ENCODE data around the gene DNAJC28.
"Not testable (repeated sequence)": the region's sequence is repeated elsewhere in the genome, so short reads cannot be mapped to it uniquely, and the experiment has no call there.

DNAJC28 gene, protein sequence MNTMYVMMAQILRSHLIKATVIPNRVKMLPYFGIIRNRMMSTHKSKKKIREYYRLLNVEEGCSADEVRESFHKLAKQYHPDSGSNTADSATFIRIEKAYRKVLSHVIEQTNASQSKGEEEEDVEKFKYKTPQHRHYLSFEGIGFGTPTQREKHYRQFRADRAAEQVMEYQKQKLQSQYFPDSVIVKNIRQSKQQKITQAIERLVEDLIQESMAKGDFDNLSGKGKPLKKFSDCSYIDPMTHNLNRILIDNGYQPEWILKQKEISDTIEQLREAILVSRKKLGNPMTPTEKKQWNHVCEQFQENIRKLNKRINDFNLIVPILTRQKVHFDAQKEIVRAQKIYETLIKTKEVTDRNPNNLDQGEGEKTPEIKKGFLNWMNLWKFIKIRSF

DNA sequence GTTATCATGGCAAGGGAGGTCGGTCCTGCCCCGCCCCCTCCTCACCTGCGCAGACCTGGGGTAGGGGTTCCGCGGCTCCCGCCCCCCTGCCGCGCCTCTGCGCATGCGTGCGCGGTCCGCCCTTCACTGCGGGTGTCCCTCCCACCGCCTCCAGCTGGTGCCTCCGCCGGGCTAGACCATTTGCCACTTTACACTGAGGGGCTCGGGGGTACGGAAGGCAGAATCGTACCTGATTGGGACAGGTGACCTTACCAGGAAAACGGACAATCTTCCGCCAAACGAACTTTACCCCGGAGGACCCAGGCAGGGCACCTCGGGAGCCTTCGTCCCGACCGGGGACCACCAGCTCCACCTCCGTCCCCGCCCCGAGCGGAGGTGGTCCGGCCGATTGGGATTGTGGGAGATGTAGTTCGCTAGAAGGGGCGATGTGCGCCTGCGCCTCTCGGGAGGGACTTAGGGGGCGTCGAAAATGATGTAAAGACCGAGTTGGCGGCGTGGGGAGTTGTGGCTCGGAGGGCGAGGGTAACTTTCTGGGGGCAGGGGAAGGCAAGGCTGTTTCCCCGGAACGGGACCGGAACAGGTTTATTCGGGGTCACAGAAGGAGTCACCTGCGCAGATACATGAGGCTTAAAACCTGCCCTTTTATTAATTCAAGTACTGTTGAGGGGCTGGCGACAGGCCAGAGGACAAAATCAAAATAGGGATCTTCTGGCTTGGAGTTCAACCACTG lies at the start of gene DNAJC28:
Gene DNAJC28 (minus strand): TSS at position 344 of the 730 bp plus-strand sequence. CDS start 2,323 bp downstream, outside the sequence.
- peak; percentile 91 for DNase-seq (ENCODE audit: low read depth)

DNA sequence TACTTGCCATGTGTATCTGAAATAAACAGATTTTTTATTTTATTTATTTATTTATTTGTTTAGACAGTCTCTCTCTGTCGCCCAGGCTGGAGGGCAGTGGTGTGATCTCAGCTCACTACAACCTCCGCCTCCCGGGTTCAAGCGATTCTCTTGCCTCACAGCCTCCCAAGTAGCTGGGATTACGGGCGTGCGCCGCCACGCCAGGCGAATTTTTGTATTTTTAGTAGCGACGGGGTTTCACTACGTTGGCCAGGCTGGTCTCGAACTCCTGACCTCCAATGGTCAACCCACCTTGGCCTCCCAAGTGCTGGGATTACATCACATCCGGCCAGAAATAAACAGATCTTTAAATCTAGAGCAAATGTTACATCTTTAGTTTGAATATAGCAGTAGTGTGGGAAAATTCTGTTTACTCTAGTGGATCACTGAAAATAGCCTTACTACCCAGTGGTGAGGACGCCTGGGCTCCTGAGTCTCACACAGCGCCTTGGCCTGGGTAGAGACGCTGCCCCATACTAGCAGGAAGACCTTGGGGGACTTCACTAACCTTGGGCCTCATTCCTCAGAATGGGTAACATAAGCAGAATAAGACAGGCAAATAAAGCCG lies 49.7 kb upstream of the DNAJC28 start:
- peak; percentile 1 for DNase-seq (ENCODE audit: low read depth)

DNA sequence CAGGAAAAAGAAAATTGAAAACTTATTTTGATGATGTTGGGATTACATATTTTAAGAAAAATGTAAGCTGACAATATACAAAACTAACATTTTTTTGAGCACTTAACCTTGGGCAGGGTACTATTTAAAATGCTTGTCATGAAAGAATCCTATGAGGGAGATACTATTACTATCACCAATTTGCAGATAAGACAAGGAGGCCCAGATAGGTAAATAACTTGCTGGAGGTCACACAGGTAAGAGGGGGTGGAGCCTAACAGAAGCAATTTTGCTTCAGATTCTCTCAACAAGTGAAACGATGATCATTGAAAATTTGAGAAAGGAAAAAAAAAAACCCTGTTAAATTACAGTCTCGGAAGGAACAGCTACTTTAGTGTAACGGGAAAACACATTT lies 49.2 kb upstream of the DNAJC28 start:
- no peak for DNase-seq (ENCODE audit: low read depth)

DNA sequence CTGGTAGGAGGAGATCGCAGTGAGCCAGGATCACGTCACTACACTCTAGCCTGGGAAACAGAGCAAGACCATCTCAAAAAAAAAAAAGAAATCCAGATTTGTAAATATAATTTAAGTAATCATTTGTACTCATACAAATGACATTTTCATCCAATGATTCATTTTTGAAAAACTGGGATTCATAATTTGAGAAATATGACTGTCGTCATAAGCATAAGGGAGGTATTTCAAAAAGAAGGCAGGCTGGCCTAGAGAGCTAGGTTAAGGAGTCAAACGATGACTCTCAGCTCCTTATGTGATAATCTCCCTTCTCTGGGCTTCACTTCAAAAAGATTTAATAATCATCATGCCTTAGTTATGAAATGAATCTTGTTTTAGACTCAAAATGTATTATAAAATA lies 48.1 kb upstream of the DNAJC28 start:
- DNase-seq (ENCODE audit: low read depth): no peak

DNA sequence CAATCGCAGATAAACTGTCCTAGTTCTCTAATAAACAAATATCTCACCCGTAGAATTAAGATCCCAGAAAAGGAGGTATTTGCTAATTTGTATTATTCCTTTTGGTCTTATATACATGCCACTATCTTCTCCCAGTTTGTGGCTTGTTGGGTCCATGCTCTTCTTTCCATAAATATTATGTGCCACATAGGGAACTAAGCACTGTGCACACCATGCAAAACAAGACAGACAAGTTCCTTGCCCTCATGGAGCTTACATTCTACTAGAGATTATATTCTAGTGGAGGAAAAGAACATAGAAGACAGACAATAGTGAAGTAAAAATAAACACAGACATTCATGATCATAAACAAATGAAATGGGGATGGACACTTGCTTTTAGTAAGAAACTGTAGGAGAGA lies 45.7 kb upstream of the DNAJC28 start:
- DNase-seq (ENCODE audit: low read depth): no peak

DNA sequence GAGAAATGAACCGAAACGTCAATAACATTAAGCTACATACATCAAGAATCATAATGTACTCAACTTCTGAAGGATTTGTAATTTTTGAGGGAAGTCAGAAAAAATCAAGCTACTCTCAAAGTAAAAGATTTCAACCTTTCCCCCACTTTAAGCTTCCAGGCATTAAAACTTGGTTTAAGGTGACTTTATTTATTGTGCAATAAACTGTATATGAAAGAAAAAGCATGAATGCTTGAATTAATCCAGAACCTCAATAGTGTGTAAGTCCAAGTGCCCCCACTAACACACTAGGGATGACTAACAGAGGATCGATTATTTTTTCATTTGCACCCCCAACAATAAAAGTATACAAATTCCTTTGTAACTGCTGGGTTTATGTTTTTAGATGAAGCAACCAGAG lies 39.5 kb upstream of the DNAJC28 start:
- no peak for DNase-seq (ENCODE audit: low read depth)

DNA sequence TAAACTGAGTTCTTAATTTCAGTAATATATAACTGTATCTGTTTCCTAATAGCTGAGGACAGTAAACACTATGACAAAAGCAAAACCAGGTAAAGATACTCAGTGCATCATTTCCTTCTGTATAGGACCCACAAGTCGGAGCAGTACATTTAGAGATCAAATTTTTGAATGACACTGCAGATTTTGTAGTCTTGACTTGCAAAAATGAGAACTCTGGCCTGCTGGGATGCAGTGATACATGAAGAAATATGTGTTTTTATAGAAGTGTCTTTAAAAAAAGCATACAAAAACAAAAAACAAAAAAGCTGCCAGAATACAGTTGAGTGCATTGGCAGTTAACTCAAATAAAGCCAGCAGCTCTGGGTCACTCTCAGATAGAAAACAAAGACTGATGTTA lies 31.4 kb upstream of the DNAJC28 start:
- no peak for DNase-seq (ENCODE audit: low read depth)

DNA sequence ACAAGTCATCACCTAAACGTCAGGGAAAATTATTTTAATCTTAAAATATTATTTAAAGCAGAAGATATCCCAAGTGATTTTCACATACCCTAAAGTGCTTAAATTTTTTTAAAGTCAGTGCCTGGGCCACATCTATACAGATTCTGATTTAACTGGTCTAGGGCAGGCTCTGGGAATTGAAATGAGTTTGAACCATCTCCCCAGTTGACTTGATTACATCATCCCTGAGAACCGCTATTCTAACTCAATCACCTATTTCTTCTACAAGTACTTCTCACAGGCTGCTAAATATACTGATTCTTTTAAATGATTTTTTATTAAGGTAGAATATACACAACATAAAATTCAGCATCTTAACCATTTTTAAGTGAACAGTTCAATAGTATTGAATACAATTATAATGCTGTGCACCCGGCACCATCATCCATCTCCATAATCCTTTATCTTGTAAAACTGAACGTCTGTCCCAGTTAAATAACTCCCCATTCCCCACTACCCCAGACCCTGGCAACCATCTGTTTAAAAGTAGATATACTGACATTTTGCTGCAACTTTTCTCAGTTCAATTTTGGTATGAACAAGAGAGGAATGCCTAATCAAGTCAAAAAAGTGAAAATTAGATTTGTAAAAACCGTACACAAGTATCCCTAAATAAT lies 30.9 kb upstream of the DNAJC28 start:
- DNase-seq (ENCODE audit: low read depth): no peak

DNA sequence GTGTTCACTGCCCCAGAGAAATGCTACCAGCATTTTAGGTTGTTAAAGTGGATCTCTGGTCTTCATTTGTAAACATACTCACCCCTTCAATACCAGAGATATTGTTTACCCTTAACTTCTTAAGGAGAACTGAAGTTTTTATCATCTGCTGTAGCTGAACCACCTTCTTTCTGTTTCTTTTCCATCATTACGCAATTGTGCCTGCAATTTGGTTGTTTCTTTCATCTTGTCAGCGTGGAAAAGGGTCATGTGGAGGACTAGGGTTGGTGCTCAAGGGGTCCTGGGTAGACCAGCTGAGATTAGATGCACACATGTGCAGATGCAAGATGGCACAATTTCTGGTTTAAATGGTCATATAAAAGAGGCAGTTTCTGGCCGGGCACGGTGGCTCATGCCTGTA lies 27.4 kb upstream of the DNAJC28 start:
- no peak for DNase-seq (ENCODE audit: low read depth)

DNA sequence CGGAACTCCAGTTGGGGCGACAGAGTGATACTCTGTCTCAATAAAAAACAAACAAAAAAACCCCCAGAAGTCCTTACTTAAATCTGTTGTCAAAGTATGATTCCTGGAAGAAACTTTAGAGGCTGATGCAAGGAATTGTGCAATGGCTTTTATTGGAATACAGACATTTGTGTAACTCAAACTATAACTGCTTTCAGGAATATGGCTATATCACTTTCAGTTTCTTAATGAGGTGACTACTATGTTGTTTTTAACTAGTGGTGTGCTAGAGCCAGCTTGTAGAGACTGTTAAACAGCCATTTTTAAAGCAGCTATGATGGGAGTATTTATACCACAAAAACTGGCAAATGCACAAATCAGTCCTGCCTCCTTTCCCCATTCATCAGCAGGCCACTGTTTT lies 22.7 kb upstream of the DNAJC28 start:
- DNase-seq (ENCODE audit: low read depth): no peak

DNA sequence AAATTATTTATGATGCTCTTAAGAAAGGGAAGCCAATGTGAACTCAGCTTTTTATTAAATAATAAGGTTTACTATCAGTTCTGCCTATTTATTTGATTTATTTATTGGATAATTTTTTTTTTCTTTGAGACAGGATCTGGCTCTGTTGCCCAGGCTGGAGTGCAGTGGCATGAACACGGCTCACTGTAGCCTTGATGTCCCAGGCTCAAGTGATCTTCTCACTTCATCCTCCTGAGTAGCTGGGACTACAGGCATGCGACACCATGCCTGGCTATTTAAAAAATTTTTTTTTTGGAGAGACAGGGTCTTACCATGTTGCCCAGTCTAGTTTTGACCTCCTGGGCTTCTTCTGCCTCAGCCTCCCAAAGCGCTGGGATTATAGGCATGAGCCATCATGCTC lies 21.0 kb upstream of the DNAJC28 start:
- no peak for DNase-seq (ENCODE audit: low read depth)

DNA sequence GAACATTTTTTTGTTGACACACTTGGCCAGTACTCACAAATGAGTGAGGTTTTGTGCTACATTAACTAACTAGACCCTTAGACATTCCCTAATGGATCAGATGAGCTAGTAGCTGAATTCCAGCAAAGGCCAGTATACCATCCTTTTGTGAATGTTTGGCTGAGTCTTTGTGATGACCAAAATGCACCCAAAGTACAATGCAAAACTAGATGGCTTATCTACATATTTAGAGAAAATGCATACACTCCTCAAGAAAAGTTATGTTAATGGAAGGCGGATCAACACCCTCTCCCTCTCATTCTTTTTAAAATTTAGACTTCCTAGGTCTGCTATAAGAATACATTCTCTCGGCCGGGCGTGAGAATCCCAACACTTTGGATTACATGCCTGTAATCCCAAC lies 20.1 kb upstream of the DNAJC28 start:
- DNase-seq (ENCODE audit: low read depth): no peak

DNA sequence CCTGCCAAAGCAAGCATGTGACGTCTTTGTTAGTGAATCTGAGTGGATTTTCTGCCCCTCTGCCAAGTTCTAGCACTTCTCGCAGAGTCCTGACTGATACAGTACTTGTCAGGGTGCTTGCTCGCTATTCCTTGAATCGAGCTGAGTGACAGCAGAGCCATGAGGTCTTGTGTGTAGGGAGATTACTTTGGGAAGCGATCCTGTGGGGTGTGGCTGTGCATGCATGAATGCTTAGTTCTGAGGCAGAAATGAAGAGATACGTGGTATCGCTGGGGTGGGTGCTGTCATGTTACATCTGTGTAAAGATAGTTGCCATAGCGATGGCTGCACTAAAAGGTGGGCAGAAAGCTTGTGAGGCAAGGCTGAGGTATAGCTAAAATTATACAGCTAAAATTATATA lies 19.3 kb upstream of the DNAJC28 start:
- DNase-seq (ENCODE audit: low read depth): no peak

DNA sequence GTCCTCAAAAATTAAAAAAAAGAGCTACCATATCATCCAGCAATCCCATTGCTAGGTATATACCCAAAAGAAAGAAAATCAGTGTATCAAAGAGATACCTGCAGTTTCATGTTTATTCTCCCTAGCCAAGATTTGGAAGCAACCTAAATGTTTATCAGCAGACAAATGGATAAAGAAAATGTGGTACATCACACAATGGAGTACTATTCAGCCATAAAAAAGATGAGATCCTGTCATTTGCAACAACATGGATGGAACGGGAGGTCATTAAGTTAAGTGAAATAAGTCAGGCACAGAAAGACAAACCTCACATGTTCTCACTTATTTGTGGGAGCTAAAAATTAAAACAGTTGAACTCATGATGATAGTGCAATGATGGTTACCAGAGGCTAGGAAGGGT lies 15.5 kb upstream of the DNAJC28 start:
- DNase-seq (ENCODE audit: low read depth): not testable (repeated sequence)

DNA sequence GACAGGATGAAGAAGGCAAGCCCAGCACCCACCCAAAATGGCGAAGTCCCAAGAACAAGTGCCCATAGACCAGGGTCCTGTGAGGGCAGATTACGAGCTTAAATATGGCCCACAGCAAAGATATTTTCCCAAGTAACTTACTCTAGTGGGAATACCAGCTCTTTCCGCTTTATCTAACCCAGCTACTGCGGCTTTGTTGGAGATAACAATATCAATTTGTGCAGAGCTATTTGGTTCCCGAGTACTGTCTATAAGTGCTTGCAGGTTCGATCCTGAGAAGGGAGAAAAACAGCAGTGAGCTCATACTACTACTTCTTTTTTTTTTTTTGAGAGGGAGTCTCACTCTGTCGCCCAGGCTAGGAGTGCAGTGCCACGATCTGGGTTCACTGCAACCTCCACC lies 14.3 kb upstream of the DNAJC28 start:
- DNase-seq (ENCODE audit: low read depth): no peak

DNA sequence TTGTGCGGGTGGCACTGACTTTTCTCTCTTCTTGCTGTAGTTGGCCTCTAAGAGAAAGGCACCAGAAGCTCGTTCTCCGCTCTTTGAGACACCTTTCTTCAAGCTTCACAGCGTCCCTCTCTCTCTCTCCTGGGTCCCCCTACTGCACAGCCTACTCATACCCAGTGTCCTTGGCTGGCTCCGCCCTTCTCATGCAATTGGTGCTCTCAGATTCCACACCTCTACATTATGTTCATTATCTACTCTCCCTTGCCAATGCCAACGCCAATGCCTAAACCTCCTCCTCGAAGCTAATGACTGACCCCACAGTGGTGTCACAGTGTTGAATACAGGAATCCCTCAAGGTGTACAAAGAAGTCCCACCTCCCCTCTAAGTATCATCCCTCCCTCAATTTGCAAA lies 4.8 kb upstream of the DNAJC28 start:
- DNase-seq (ENCODE audit: low read depth): no peak

DNA sequence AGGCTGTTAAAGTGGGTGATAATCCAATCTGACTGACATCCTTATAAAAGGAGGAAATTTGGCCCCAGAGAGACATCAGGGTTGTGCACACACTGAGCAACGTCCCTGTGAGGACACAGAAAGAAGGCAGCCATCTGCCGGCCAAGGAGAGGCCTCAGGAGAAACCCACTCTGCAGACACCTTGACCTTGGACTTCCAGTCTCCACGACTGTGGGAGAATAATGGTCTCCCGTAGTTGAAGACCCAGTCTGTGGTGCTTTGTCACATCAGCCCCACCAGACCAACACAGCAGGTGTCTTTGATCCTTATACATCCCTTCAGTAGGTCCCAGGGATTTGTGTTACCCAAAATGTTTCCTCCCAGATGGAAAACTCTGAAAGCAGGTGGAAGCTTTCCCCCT lies 4.2 kb upstream of the DNAJC28 start:
- no peak for DNase-seq (ENCODE audit: low read depth)

DNA sequence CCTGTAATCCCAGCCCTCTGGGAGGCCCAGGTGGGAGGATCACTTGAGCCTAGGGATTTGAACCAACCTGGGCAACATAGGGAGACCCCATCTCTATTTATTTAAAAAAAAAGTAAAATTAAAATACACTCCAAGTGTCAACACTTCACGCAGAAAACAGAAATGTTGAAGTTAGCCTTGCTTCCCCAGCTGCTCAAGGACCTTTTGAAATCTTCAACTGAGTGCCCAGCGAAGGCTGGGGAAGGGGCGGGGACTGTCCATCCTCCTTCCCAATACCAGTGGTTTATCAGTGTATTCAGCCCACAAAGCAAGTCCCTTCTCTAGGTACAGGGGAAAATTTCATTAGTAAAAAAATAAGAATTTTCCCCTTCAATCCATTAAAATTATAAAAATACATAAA lies 2.2 kb upstream of the DNAJC28 start:
- DNase-seq (ENCODE audit: low read depth): no peak

DNA sequence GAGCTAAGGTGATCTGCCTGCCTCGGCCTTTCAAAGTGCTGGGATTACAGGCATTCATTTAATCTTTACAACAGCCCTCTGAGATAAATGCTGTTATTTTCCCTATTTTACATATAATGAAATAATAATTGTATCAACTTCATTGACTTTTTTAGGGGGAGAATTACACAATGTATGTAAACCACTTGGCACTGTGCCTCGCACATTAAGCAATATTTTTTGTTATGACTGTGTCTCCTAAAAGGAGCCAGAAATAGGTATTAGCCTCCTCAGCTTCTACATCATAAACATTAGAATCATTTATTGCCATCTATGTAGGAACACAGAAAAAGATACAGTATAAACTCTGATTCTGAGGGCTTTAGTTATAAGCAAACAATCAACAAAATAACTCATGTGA lies 1.1 kb upstream of the DNAJC28 start:
- no peak for DNase-seq (ENCODE audit: low read depth)

DNA sequence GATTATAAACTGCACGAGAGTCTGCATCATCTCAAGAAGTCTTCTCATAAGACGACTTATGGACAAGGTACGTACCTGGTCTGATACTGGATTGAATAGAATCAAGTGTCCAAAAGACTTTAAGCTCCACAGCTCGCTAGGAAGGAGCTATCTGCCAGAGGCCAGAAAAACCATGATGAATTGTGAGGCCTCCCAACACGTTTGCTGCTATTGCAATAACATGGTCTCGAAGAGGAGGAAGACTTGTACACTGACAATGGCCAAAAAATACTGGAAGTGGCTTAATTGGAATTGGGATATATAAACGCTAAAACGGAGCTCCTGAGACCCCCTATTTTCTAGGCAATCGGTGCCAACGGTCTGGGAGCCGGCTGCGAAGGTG lies 534 bp downstream of the DNAJC28 start:
- DNase-seq (ENCODE audit: low read depth): no peak

DNA sequence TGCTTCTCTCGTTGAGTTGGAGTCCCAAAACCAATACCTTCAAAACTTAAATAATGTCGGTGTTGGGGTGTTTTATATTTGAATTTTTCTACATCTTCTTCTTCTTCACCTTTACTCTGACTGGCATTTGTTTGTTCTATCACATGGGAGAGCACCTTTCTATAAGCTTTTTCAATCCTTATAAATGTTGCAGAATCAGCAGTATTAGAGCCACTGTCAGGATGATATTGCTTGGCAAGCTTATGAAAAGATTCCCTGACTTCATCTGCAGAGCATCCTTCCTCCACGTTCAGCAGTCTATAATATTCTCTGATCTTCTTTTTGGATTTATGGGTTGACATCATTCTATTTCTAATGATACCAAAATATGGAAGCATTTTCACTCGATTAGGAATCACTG lies 2.6 kb downstream of the DNAJC28 start:
- no peak for DNase-seq (ENCODE audit: low read depth)

DNA sequence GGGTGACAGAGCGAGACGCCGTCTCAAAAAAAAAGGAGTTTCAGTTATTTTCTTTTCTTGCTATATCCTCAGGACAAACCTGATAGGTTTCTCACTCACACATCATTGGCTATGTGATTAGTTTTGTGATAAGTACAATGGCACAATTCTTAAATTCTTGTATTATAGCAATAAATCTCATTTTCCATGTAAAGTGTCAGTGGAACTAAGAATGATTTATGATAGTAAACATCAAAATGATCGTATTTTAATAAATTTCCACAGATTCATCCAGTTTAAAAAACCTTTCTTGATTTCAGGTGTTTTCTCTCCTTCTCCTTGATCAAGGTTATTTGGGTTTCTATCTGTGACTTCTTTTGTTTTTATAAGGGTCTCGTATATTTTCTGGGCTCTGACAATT lies 3.5 kb downstream of the DNAJC28 start:
- DNase-seq (ENCODE audit: low read depth): no peak

Measured in activated T-cell treated with anti-CD3 and anti-CD28 coated beads for 24 hours (primary cell).